GM13977 (cell line): ENCODE results near the gene SSC5D.

Experiments
- DNase-seq: peaks from one replicate; pipeline ENCODE4 v3.0.0; 2012; ENCODE audit warnings: low spot score
- CTCF ChIP-seq: IDR thresholded peaks from 2 replicates; pipeline ENCODE4 v1.5.1; 2012; ENCODE audit warnings: mild to moderate bottlenecking, control low read depth; ENCODE audit not compliant: insufficient read depth; ENCODE audit errors: extremely low read depth, missing control alignments
- in situ Hi-C: fragments of 300-500 bp; cut with MboI; formaldehyde crosslinking; loops from one replicate; pipeline ENCODE4 v1.12.0; 2022; ENCODE audit warnings: low sequenced_read_pairs, low pct_unique_long_range_greater_than_20kb, mixed read lengths, inconsistent platforms; ENCODE audit not compliant: unreplicated experiment

The SSC5D gene

GRCh38 chr19:55488986-55489710 lies 912 bp downstream of the SSC5D start:
- in situ Hi-C loops = no loop called here
- DNase-seq = no peak
- TF ChIP-seq CTCF = no peak

GRCh38 chr19:55489711-55490477 lies 1.7 kb downstream of the SSC5D start:
- TF ChIP-seq CTCF = no peak
- no peak for DNase-seq
- in situ Hi-C loops = no loop called here

GRCh38 chr19:55490478-55491432 lies 2.5 kb downstream of the SSC5D start:
- no peak for TF ChIP-seq CTCF
- DNase-seq = no peak
- in situ Hi-C loops = no loop called here

GRCh38 chr19:55491546-55492360 lies 3.5 kb downstream of the SSC5D start:
- in situ Hi-C loops = no loop called here
- no peak for TF ChIP-seq CTCF
- no peak for DNase-seq

- no peak for TF ChIP-seq CTCF
- in situ Hi-C loops = no loop called here
- no peak for DNase-seq
These were observed 4.2 kb downstream of the SSC5D start for GRCh38 chr19:55492362-55492944.
